H1 (cell line): ENCODE measurements around the gene SMAD6. TPM values are rescaled to one million over a fixed set of nuclear protein-coding genes. Genes with fewer than 3 reads are reported as not detected.

Experiments used
- CBX5 ChIP-seq: fragments of 300-800, 300-1000 bp; sonication (generic); IDR thresholded peaks from 2 replicates; pipeline ENCODE4 v1.7.1; 2016; ENCODE audit warnings: antibody characterized with exemption, low read length, low read depth
- CHD7 ChIP-seq: fragments of 300-600 bp; sonication (generic); IDR thresholded peaks from 2 replicates; pipeline ENCODE4 v1.7.1; 2012; ENCODE audit warnings: low read length, moderate library complexity, mild to moderate bottlenecking, inconsistent platforms; ENCODE audit not compliant: insufficient replicate concordance
- FOSL1 ChIP-seq: IDR thresholded peaks from 2 replicates; pipeline ENCODE4 v1.6.1; 2011; ENCODE audit warnings: mild to moderate bottlenecking, low read depth, low read length, moderate library complexity; ENCODE audit not compliant: insufficient read depth
- KDM1A ChIP-seq: fragments of 200-600, 300-600 bp; sonication (generic); IDR thresholded peaks from 2 replicates; pipeline ENCODE4 v1.7.1; 2016; ENCODE audit warnings: mild to moderate bottlenecking, low read length, borderline replicate concordance
- KDM4A ChIP-seq: IDR thresholded peaks from one replicate; pipeline ENCODE4 v1.7.1; 2012; ENCODE audit warnings: low read depth, mild to moderate bottlenecking, moderate library complexity, low read length, inconsistent platforms; ENCODE audit not compliant: severe bottlenecking
- PHF8 ChIP-seq: fragments of 200-600 bp; sonication (generic); conservative IDR thresholded peaks from 2 replicates; pipeline ENCODE4 v1.7.1; 2012; ENCODE audit warnings: low read depth, mild to moderate bottlenecking, inconsistent platforms, low read length, moderate library complexity
- RXRA ChIP-seq: IDR thresholded peaks from 2 replicates; pipeline ENCODE4 v1.6.1; 2011; ENCODE audit warnings: low read depth, mild to moderate bottlenecking, low read length, moderate library complexity; ENCODE audit not compliant: insufficient read depth
- SIRT6 ChIP-seq: IDR thresholded peaks from one replicate; pipeline ENCODE4 v1.7.1; 2012; ENCODE audit warnings: low read length, inconsistent platforms
- SP4 ChIP-seq: IDR thresholded peaks from 2 replicates; pipeline ENCODE4 v1.6.1; 2012; ENCODE audit warnings: low read length, inconsistent platforms
- USF2 ChIP-seq: IDR thresholded peaks from 2 replicates; pipeline ENCODE4 v1.6.1; 2011; ENCODE audit warnings: low read length, improper control_type of control experiment
- YY1 ChIP-seq: IDR thresholded peaks from 2 replicates; pipeline ENCODE4 v1.6.1; 2011; ENCODE audit warnings: low read depth, mild to moderate bottlenecking, low read length
- polyA plus RNA-seq, 7 experiments: library from polyadenylated mRNA; depleted of rRNA in 3 of 7; stranded (reverse) in 5 of 7; unstranded in 2 of 7; fragments of >200 nt in 5 of 7; fragments of 200-250 nt in 2 of 7; gene quantifications; 1 replicate in 5 of 7; 2 replicates in 1 of 7; 4 replicates in 1 of 7; pipeline versions ENCODE4 v1.2.1 to v1.2.3, GENCODE V29; 2011 to 2013; ENCODE audit warnings: missing spikeins in 2 of 7, mixed read lengths in 2 of 7
- total RNA-seq: library from RNA; stranded (reverse); fragmentation: NEBNext Ultra II Directional; extraction: Animal tissue kit (Norgen Biotek cat#: 25700); gene quantifications from 2 replicates; pipeline ENCODE4 v1.2.1, GENCODE V29; 2021

SMAD6 gene
- total and polyA plus RNA-seq, 2 of the 8 experiments (the other 6 are each of a cell fraction or from before 2014, with no cell fraction given): 1.8 to 7.0 TPM

DNA sequence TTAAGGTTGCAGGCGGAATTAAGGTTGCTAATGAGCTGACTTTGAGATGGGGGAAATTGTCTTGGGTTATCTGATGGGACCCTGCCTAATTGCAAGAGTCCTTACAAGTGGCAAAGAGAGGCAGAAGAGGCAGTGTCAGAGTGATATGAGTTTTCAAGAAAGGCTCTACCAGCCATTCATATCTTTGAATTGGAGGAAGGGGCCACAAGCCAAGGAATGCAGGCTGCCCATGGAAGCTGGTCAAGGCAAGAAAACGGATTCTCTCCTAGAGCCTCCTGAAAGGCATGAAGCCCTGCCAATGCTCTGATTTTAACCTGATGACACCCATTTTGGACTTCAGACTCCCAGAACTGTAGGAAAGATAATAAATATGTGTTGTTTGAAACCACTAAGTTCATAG, 20.6 kb upstream of the SMAD6 start (continued):
- TF ChIP-seq CHD7: no peak
- no peak for TF ChIP-seq YY1
- no peak for TF ChIP-seq KDM4A
- no peak for TF ChIP-seq PHF8
- no peak for TF ChIP-seq SP4
- no peak for TF ChIP-seq RXRA
- TF ChIP-seq SIRT6: no peak
- TF ChIP-seq KDM1A: no peak
- TF ChIP-seq CBX5: no peak
- no peak for TF ChIP-seq FOSL1
- no peak for TF ChIP-seq USF2
